ENCODE results near the gene UNK. TPM values are rescaled to one million over a fixed set of nuclear protein-coding genes. Genes with fewer than 3 reads are reported as not detected.

Gene UNK
- total and polyA plus RNA-seq, 4 donors: 15.5 to 72.4 (median 25.7) TPM

DNA sequence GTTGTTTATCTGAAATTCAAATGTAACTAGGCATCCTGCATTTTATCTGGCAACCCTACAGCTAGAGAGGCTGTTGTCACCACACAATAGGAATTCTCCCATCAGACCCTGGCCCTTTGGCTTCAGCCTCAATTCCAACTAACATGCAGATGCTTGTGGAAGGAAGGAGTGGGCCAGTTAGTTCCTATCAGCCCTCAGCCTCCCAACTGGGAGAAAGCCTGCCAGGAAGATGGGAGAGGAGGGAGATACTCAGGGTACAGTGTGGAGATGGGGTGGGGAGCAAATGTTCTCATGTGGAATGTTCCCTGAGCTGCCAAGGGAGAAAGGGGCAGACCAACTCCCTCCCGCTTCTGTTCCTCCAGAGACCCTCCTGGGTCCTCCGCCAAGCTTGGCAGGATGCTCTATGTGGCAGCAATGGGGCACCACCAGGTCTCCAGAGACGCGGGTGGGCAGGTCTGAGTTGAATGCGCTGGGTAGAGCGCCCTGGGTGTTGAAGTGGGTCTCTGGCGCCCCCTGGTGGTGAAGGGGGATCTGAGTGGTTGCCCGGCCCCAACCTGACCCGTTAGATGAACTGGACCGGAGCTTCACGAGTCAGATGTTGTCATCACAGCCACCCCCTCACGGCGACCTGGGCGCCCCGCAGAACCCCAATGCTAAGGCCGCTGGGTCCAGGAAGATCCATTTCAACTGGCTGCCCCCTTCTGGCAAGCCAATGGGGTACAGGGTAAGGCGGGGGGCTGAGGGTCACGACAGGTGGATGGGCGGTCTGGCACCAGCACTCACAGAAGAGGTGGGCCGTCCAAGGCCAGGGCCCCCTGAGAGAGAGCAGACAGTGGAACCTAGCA, 34.8 kb upstream of the UNK start:
- ATAC-seq (ENCODE audit: insufficient read depth, low FRiP score) (peak; percentile 85), DNase-seq (peak; percentile 68 to 79 (median 69))
- Histone ChIP-seq H3K27ac (ENCODE audit: low read depth in 1 of 2, low read length in 1 of 2) (no peak overlapping the region), H3K9ac (ENCODE audit: insufficient read depth in 1 of 2, low read length in 2 of 2) (no peak overlapping the region), H3K4me1 (ENCODE audit: control insufficient read depth in 5 of 5, insufficient read depth in 5 of 5, low read length in 5 of 5) (peaks cover 0 to 17% (median 2%) of the 10 kb centered on the region in 5 donors), H3K9me3 (ENCODE audit: control insufficient read depth in 4 of 4, insufficient read depth in 3 of 4, low read length in 3 of 4) (no peaks in the 10 kb centered on the region), H3K4me3 (no peak overlapping the region), H3K36me3 (ENCODE audit: control insufficient read depth in 4 of 4, insufficient read depth in 4 of 4, low read length in 4 of 4) (peaks cover 0 to 2% (median 0%) of the 10 kb centered on the region in 4 donors), H3K27me3 (ENCODE audit: control insufficient read depth in 3 of 3, insufficient read depth in 3 of 3, low read length in 2 of 3) (no peaks in the 10 kb centered on the region)
- TF ChIP-seq, protein P1, sequence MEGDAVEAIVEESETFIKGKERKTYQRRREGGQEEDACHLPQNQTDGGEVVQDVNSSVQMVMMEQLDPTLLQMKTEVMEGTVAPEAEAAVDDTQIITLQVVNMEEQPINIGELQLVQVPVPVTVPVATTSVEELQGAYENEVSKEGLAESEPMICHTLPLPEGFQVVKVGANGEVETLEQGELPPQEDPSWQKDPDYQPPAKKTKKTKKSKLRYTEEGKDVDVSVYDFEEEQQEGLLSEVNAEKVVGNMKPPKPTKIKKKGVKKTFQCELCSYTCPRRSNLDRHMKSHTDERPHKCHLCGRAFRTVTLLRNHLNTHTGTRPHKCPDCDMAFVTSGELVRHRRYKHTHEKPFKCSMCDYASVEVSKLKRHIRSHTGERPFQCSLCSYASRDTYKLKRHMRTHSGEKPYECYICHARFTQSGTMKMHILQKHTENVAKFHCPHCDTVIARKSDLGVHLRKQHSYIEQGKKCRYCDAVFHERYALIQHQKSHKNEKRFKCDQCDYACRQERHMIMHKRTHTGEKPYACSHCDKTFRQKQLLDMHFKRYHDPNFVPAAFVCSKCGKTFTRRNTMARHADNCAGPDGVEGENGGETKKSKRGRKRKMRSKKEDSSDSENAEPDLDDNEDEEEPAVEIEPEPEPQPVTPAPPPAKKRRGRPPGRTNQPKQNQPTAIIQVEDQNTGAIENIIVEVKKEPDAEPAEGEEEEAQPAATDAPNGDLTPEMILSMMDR (IDR thresholded peaks at IDR 0.05; ENCODE audit: control extremely low read depth, extremely low read depth): peak; percentile 85
- 16 to 21% methylated on average over 20 of the region's 20 CpGs for WGBS, 2 donors

- Histone ChIP-seq H3K9me3 (ENCODE audit: control insufficient read depth in 4 of 4, insufficient read depth in 3 of 4, low read length in 3 of 4) (no peaks in the 10 kb centered on the region), H3K4me3 (no peak overlapping the region), H3K27ac (ENCODE audit: low read depth in 1 of 2, low read length in 1 of 2) (no peak overlapping the region), H3K27me3 (ENCODE audit: control insufficient read depth in 3 of 3, insufficient read depth in 3 of 3, low read length in 2 of 3) (no peaks in the 10 kb centered on the region), H3K9ac (ENCODE audit: insufficient read depth in 1 of 2, low read length in 2 of 2) (no peak overlapping the region), H3K36me3 (ENCODE audit: control insufficient read depth in 4 of 4, insufficient read depth in 4 of 4, low read length in 4 of 4) (peaks cover 0 to 2% (median 0%) of the 10 kb centered on the region in 4 donors), H3K4me1 (ENCODE audit: control insufficient read depth in 5 of 5, insufficient read depth in 5 of 5, low read length in 5 of 5) (peaks cover 0 to 17% (median 2%) of the 10 kb centered on the region in 5 donors)
- DNase-seq (no peak), ATAC-seq (ENCODE audit: insufficient read depth, low FRiP score) (no peak)
- TF ChIP-seq, protein P1 (IDR thresholded peaks at IDR 0.05; ENCODE audit: control extremely low read depth, extremely low read depth): no peak
- 88 to 92% methylated on average over 23 of the region's 23 CpGs for WGBS, 2 donors
Observed at GRCh38 chr17:75750661-75751423, 33.8 kb upstream of the UNK start.

DNA sequence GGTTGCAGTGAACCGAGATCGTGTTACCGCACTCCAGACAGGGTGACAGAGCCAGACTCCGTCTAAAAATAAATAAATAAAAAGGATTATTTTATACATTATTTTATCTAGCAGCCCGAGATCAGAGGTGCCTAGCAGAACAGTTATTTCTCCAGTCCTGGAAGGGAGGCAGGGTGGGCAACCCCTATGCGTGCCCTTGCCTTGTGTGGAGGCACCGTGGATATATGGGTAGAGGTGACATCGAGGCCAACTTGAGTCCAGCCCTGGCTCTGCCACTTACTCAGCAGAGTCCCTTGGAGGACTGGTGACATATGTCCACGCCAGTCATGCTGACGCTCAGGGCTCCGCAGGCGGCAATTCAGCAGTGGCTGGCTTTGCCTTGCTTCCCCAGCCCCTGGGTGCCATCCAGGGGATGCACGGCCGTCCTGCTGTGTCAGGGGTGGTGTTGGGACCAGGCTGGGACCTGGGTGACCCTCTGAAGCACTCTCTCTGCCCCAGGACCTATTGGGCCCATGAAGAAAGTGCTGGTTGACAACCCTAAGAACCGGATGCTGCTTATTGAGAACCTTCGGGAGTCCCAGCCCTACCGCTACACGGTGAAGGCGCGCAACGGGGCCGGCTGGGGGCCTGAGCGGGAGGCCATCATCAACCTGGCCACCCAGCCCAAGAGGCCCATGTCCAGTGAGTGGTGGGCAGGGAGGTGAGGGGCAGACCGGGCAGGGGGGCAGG, 32.8 kb upstream of the UNK start:
- Histone ChIP-seq H3K4me3 (no peak overlapping the region), H3K27me3 (ENCODE audit: control insufficient read depth in 3 of 3, insufficient read depth in 3 of 3, low read length in 2 of 3) (no peaks in the 10 kb centered on the region), H3K9me3 (ENCODE audit: control insufficient read depth in 4 of 4, insufficient read depth in 3 of 4, low read length in 3 of 4) (no peaks in the 10 kb centered on the region), H3K36me3 (ENCODE audit: control insufficient read depth in 4 of 4, insufficient read depth in 4 of 4, low read length in 4 of 4) (peaks cover 0 to 6% (median 0%) of the 10 kb centered on the region in 4 donors), H3K27ac (ENCODE audit: low read depth in 1 of 2, low read length in 1 of 2) (no peak overlapping the region), H3K9ac (ENCODE audit: insufficient read depth in 1 of 2, low read length in 2 of 2) (no peak overlapping the region), H3K4me1 (ENCODE audit: control insufficient read depth in 5 of 5, insufficient read depth in 5 of 5, low read length in 5 of 5) (peaks cover 0 to 17% (median 2%) of the 10 kb centered on the region in 5 donors)
- DNase-seq (no peak), ATAC-seq (ENCODE audit: insufficient read depth, low FRiP score) (no peak)
- 87 to 90% methylated on average over 24 of the region's 24 CpGs for WGBS, 2 donors
- TF ChIP-seq, protein P1 (IDR thresholded peaks at IDR 0.05; ENCODE audit: control extremely low read depth, extremely low read depth): no peak
